Lower lobe of right lung (tissue), 2 donors: Measurements from ENCODE around the gene ABCF1. TPM values are rescaled to one million over a fixed set of nuclear protein-coding genes. Genes with fewer than 3 reads are reported as not detected.
A peak's percentile ranks its signal among the peaks of the same experiment; 100 is the strongest.

ENCODE experiments used
- ATAC-seq, 2 donors: fragments of 200-7000 bp; cut with Tn5 transposase; one replicate each; pipeline ENCODE4 v1.9.1; 2020 to 2022; ENCODE audit warnings: mild to moderate bottlenecking in 2 of 2, moderate library complexity in 2 of 2
- DNase-seq: peaks from one replicate; pipeline ENCODE4 v3.0.0-alpha.2; 2020
- H3K27ac ChIP-seq: fragments of 200-600 bp; one replicate; pipeline ENCODE4 v1.8.0; 2022
- H3K27me3 ChIP-seq: fragments of 200-600 bp; one replicate; pipeline ENCODE4 v1.8.0; 2022; ENCODE audit warnings: low read depth
- H3K36me3 ChIP-seq: fragments of 200-600 bp; one replicate; pipeline ENCODE4 v1.8.0; 2022; ENCODE audit warnings: mild to moderate bottlenecking
- H3K4me1 ChIP-seq: fragments of 200-600 bp; one replicate; pipeline ENCODE4 v1.8.0; 2022
- H3K4me3 ChIP-seq: fragments of 200-600 bp; one replicate; pipeline ENCODE4 v1.8.0; 2022; ENCODE audit warnings: mild to moderate bottlenecking
- H3K9me3 ChIP-seq: fragments of 200-600 bp; one replicate; pipeline ENCODE4 v1.8.0; 2022
- intact Hi-C: fragments of 100-400 bp; cut with DNase I; formaldehyde crosslinking; loops from one replicate; pipeline ENCODE4 v1.11.0; 2022
- total RNA-seq: library from RNA; stranded (reverse); fragmentation: NEBNext Ultra II Directional; extraction: Animal tissue kit (Norgen Biotek cat#: 25700); gene quantifications from one replicate; pipeline ENCODE4 v1.2.1, GENCODE V29; 2021
- TF ChIP-seq, protein P1 (sequence below): fragments of 200-600 bp; IDR thresholded peaks from one replicate; pipeline ENCODE4 v1.8.0; 2022; ENCODE audit warnings: antibody characterized with exemption, mild to moderate bottlenecking
- donor health status: DM: no; HTN: yes; CAD: no; lungs with severe emphysema.

ABCF1 gene
- total RNA-seq, 1 donor from 2014 or later = 40.0 TPM

DNA sequence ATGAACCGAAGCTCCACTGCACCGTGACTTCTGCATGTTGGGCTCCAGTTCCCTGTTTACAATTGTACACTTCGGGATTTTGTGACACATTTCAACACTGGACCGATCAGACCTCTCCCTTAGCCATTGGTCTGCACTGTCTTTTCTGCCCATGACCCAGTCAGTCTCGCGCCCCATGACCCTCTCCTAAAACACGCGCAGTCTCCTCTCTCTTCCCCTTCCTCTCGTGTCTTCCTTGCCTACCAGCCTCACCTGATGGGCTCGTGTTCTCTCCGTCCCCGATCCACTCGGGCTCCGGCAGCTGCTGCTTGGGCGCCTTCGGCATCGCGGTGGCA lies 535 bp upstream of the ABCF1 start:
- DNase-seq (no peak), ATAC-seq (peak; percentile 44 to 45)
- Histone ChIP-seq H3K9me3 (no peaks in the 10 kb centered on the region), H3K27ac (peak overlapping the region; percentile 90), H3K36me3 (no peaks in the 10 kb centered on the region), H3K27me3 (no peaks in the 10 kb centered on the region), H3K4me1 (peaks cover 41% of the 10 kb centered on the region), H3K4me3 (peak overlapping the region; percentile 95)
- TF ChIP-seq, protein P1, sequence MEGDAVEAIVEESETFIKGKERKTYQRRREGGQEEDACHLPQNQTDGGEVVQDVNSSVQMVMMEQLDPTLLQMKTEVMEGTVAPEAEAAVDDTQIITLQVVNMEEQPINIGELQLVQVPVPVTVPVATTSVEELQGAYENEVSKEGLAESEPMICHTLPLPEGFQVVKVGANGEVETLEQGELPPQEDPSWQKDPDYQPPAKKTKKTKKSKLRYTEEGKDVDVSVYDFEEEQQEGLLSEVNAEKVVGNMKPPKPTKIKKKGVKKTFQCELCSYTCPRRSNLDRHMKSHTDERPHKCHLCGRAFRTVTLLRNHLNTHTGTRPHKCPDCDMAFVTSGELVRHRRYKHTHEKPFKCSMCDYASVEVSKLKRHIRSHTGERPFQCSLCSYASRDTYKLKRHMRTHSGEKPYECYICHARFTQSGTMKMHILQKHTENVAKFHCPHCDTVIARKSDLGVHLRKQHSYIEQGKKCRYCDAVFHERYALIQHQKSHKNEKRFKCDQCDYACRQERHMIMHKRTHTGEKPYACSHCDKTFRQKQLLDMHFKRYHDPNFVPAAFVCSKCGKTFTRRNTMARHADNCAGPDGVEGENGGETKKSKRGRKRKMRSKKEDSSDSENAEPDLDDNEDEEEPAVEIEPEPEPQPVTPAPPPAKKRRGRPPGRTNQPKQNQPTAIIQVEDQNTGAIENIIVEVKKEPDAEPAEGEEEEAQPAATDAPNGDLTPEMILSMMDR = no peak
- intact Hi-C loops = no loop called here

DNA sequence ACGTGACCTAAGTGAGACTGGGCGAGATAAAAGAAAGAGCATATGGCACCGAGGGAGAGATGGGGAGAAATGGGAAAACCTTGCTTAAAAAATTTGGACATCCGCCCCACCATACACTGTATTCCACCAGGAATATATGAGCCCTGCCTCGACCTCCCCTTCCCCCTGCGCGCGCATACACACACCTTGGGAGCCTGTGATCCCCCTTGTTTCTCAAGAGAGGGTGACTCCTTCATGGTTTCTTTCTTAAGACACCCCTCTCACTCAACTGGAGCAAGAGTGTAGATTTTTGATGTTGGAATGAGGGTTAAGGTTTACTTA lies 480 bp downstream of the ABCF1 start:
- Histone ChIP-seq H3K36me3 (peaks cover 6% of the 10 kb centered on the region), H3K4me1 (peaks cover 41% of the 10 kb centered on the region), H3K9me3 (no peaks in the 10 kb centered on the region), H3K27ac (peak overlapping the region; percentile 90), H3K27me3 (no peaks in the 10 kb centered on the region), H3K4me3 (peak overlapping the region; percentile 95)
- no peak for DNase-seq
- no peak for ATAC-seq
- TF ChIP-seq, protein P1 = no peak
- intact Hi-C loops = no loop called here

DNA sequence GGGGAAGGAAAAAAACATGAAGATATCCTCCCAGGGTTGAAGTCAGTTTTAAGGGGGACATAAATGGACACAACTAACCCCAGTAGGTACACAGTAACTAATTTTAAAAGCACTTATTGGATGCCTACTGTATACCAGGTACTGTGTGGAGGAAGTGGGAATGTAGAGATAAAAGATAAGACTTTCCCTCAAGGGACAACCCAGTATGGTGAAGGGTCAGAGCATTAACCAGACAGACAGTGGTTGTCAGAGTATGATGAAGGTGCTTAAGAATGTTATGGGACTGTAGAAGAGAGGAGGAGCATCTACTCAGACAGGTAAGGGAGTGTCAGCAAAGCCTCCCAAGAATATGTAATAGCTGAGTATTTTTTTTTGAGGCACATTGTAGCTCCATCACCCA lies 906 bp downstream of the ABCF1 start:
- TF ChIP-seq, protein P1 = no peak
- H3K4me1 ChIP-seq = peaks cover 41% of the 10 kb centered on the region
- H3K27ac ChIP-seq = peak overlapping the region; percentile 90
- peak overlapping the region; percentile 95 for H3K4me3 ChIP-seq
- H3K36me3 ChIP-seq = peaks cover 10% of the 10 kb centered on the region
- ATAC-seq = no peak
- intact Hi-C loops = no loop called here
- no peaks in the 10 kb centered on the region for H3K27me3 ChIP-seq
- no peaks in the 10 kb centered on the region for H3K9me3 ChIP-seq
- no peak for DNase-seq

DNA sequence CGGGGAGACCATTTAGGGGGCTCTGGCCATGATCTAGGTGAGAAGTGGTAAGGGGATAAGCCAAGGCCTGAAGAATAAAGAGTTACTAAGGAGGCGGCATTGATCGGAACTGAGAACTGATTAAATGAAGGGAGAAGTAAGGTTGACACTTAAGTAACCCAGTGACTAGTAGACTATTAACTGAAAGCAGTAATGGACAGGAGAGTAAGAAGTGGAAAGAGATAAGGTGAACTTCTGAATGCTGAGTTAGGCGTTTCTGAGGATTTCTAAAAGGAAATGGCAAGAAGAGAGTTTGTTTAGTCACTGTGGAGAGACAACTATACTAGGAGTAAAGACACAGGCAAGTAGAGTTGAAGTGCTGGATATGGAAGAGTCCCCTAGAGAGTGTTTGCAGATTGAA lies 1.9 kb downstream of the ABCF1 start:
- H3K36me3 ChIP-seq = peaks cover 20% of the 10 kb centered on the region
- H3K4me1 ChIP-seq = peaks cover 41% of the 10 kb centered on the region
- DNase-seq = no peak
- H3K27me3 ChIP-seq = no peaks in the 10 kb centered on the region
- no peaks in the 10 kb centered on the region for H3K9me3 ChIP-seq
- intact Hi-C loops = no loop called here
- no peak overlapping the region for H3K4me3 ChIP-seq
- TF ChIP-seq, protein P1 = no peak
- ATAC-seq = no peak
- H3K27ac ChIP-seq = no peak overlapping the region

DNA sequence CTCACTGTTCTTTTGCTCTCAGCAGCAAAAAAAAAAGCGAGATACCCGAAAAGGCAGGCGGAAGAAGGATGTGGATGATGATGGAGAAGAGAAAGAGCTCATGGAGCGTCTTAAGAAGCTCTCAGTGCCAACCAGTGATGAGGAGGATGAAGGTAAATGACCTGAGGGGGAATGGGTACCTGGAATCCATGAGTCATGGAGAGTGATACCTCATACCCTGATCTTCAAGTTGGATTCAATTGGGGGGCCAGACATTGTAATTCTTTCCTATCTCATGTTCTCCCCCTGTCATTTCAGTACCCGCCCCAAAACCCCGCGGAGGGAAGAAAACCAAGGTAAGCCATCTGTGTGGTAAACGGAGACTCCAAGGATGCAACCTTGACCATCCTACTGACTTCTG lies 6.8 kb downstream of the ABCF1 start:
- H3K4me3 ChIP-seq = no peak overlapping the region
- TF ChIP-seq, protein P1 = no peak
- H3K9me3 ChIP-seq = no peaks in the 10 kb centered on the region
- no peak for ATAC-seq
- peaks cover 14% of the 10 kb centered on the region for H3K4me1 ChIP-seq
- DNase-seq = no peak
- no peak overlapping the region for H3K27ac ChIP-seq
- H3K36me3 ChIP-seq = peaks cover 69% of the 10 kb centered on the region
- no peaks in the 10 kb centered on the region for H3K27me3 ChIP-seq
- intact Hi-C loops = no loop called here

DNA sequence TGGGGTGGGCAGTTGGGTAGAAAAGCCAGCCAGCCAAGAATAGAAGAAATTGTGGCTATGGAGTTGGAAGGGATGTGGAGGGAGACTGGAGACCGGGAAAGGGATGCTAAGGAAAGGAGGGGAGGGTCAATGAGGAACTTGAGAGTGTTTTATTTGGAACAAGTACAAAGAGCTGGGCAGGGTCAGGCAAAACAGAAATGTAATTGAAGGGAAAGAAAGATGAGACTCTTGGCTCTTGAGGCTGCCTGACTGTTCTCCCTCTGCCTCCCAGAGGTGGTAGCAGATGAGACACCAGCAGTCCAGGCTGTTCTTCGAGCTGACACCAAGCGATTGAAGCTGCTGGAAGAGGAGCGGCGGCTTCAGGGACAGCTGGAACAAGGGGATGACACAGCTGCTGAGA lies 12.7 kb downstream of the ABCF1 start:
- H3K36me3 ChIP-seq = peaks cover 100% of the 10 kb centered on the region
- no peaks in the 10 kb centered on the region for H3K9me3 ChIP-seq
- no peak overlapping the region for H3K27ac ChIP-seq
- H3K27me3 ChIP-seq = no peaks in the 10 kb centered on the region
- DNase-seq (no peak), ATAC-seq (no peak)
- no peaks in the 10 kb centered on the region for H3K4me1 ChIP-seq
- H3K4me3 ChIP-seq = no peak overlapping the region
- intact Hi-C loops = no loop called here
- TF ChIP-seq, protein P1 = no peak
